Fibroblast of the aortic adventitia (primary cell): Measurements from ENCODE around the gene ARHGAP11A. TPM values are rescaled to one million over a fixed set of nuclear protein-coding genes. Genes with fewer than 3 reads are reported as not detected.
"Not testable (repeated sequence)": the region's sequence is repeated elsewhere in the genome, so short reads cannot be mapped to it uniquely, and the experiment has no call there.

Experiments used
- DNase-seq: peaks from one replicate; pipeline ENCODE4 v3.0.0-alpha.2; 2010; ENCODE audit warnings: low read depth
- H3K4me3 ChIP-seq: 2 replicates; pipeline ENCODE4 v1.5.1; 2011; ENCODE audit warnings: low read depth, mild to moderate bottlenecking, control low read depth, low read length, moderate library complexity
- total RNA-seq: library from RNA; depleted of rRNA; stranded (reverse); fragments of >200 nt; gene quantifications from 2 replicates; pipeline ENCODE4 v1.2.3, GENCODE V29; 2012; ENCODE audit warnings: low replicate concordance
- TF ChIP-seq, protein P1 (sequence below): IDR thresholded peaks from 2 replicates; pipeline ENCODE4 v1.5.1; 2011; ENCODE audit warnings: mild to moderate bottlenecking, low read length, control low read depth, inconsistent platforms; ENCODE audit not compliant: insufficient read depth

ARHGAP11A gene
- 10.1 and 33.9 TPM in 2 replicates for total RNA-seq

DNA sequence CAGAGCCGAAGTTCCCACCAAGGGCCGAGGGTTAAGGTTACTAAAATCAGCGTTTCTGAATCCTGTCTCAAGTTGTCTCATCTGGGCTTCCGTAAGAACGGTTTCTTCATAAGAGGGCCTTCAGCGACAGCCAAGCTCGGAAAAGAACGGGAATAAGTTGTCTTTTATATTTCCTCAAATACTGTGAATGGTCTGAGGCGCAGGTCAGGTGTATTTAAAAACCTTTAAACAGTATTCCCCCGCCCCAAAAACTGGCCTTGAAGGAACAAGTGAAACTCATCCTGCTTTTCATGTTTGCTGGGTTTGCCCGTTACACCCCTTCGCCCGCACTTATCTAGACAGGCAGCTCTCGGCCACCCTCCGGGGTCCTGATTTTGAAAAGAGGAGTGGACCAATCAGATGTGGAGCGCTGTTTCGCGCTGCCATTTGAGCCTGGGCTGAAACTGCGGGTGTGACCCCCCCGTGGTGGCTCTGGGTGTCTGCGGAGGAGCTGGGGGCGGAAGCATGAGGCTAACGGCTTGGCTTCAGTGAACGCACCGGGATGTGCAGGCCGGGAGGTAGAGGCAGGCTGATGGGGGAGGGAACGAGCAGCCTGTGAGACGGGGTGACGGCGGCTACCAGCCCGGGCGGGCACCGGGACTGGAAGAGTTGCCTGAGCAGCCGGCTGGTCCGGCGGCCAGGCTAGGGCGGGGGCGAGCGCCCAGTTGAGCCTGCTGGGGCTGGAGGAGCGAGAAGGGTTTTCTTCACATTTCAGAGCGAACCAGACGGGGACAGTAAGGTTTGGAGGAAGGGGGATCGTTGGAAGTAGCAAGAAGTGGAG lies at the start of gene ARHGAP11A:
TSS of gene ARHGAP11A (plus strand) at position 454 of the 820 bp plus-strand sequence. CDS start 708 bp downstream, outside the sequence.
- TF ChIP-seq, protein P1, sequence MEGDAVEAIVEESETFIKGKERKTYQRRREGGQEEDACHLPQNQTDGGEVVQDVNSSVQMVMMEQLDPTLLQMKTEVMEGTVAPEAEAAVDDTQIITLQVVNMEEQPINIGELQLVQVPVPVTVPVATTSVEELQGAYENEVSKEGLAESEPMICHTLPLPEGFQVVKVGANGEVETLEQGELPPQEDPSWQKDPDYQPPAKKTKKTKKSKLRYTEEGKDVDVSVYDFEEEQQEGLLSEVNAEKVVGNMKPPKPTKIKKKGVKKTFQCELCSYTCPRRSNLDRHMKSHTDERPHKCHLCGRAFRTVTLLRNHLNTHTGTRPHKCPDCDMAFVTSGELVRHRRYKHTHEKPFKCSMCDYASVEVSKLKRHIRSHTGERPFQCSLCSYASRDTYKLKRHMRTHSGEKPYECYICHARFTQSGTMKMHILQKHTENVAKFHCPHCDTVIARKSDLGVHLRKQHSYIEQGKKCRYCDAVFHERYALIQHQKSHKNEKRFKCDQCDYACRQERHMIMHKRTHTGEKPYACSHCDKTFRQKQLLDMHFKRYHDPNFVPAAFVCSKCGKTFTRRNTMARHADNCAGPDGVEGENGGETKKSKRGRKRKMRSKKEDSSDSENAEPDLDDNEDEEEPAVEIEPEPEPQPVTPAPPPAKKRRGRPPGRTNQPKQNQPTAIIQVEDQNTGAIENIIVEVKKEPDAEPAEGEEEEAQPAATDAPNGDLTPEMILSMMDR = peak; percentile 11
- peak; percentile 98 for DNase-seq
- H3K4me3 ChIP-seq = peak within 1 kb of the TSS; percentile 72

DNA sequence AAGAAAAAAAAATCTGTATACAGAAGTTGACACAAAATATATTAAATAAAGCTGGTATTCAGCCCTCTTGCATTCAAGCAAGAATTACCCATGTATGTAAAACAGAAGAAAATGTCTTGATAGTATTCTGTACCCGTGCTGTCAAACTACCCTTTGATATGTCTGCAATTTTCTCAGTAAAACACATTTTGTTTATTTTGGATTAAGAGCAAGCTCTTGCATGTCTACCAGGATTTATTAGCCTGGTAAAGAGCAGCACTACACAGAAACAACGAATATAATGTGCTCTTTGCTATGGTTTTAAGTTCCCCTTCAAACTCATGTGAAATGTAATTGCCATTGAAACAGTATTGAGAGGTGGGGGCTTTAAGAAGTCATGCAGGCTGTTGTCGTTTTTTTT lies 46.3 kb upstream of the ARHGAP11A start:
- DNase-seq, H3K4me3 ChIP-seq: not testable (repeated sequence)

DNA sequence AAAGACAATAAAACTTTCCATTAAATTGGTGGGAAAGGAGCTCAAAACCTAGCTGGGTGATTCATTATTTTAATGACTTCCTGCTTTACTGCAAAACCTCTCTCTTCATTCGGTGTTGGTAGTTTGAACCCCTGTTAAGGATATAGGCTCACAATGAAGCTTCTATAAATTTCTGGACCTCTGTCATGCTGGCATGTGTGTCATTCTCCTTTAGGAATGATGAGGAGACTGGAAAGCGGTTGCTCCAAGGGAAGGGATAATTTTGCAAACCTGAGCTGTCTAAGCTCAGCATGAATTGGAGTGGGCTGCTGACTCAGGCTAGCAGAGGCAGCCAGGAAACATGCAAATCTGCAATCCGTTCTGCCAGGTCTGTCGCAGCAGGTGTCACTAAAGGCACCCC lies 36.8 kb upstream of the ARHGAP11A start:
- DNase-seq, H3K4me3 ChIP-seq: not testable (repeated sequence)

GRCh38 chr15:32585844-32586243 lies 29.5 kb upstream of the ARHGAP11A start:
- not testable (repeated sequence) for H3K4me3 ChIP-seq, DNase-seq

- H3K4me3 ChIP-seq, DNase-seq: not testable (repeated sequence)
These were observed 22.2 kb upstream of the ARHGAP11A start, which contains the start of gene GOLGA8N for GRCh38 chr15:32593151-32593550. TSS of gene GOLGA8N (plus strand) at chr15:32593456.

GRCh38 chr15:32609518-32609917 lies 5.8 kb upstream of the ARHGAP11A start:
- H3K4me3 ChIP-seq = not testable (repeated sequence)

DNA sequence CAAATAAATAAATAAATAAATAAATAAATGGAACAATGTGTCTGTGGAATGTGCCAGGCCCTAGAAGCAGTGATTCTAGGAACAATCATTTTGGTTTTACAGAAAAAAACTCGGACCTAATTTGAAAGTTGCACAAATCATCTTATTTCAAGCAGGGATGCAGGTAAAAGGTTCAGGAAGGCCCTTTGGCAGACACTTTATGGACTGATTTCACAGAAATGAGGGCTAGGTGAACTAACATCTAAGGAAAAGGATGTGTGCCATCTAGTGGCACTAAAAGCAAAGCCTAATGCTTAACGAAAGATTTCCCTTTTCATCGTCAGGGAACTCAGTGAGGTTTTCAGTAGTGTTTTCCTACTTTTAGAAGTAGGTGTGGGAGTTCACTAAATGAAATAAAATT lies 4.6 kb upstream of the ARHGAP11A start:
- peak; percentile 67 for DNase-seq
- not testable (repeated sequence) for H3K4me3 ChIP-seq
- TF ChIP-seq, protein P1 = peak; percentile 22

More at GRCh38 chr15:32609518-32609917, 5.8 kb upstream of the ARHGAP11A start:
- not testable (repeated sequence) for DNase-seq

- H3K4me3 ChIP-seq = peak overlapping the region; percentile 72
- not testable (repeated sequence) for DNase-seq
These were observed 623 bp upstream of the ARHGAP11A start for GRCh38 chr15:32614712-32615050.

DNA sequence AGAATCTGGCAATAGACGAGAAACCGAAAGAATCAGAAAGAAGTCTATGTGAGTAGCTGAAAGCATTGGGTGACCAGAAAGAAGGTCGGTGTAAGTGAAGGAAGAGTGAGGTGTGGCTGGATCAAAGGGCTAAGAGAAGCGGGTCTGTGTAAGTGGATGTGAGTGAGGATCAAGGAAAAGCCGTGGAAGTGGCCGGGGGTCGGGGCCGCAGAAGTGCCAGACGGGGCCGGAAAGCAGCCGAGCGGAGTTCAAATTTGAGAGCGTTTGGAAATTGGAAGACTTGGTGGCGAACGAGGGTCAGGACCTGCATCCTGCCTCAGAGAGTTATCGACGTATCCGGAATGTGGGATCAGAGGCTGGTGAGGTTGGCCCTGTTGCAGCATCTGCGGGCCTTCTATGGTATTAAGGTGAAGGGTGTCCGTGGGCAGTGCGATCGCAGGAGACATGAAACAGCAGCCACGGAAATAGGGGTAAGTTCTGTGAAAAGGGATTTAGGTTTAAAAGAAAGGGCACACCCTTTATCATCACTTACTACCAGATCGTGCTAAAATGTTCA lies 645 bp downstream of the ARHGAP11A start:
- H3K4me3 ChIP-seq = peak overlapping the region; percentile 72
- not testable (repeated sequence) for DNase-seq

DNA sequence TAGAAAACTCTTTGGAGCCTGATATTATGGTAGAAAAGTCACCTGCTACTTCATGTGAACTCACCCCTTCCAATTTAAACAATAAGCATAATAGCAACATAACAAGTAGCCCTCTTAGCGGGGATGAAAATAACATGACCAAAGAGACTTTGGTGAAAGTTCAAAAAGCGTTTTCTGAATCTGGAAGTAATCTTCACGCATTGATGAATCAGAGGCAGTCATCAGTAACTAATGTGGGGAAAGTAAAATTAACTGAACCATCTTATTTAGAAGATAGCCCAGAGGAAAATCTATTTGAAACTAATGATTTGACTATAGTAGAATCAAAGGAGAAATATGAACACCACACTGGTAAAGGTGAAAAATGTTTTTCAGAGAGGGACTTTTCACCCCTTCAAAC lies 21.1 kb downstream of the ARHGAP11A start:
- no peak overlapping the region for H3K4me3 ChIP-seq
- DNase-seq = no peak
- TF ChIP-seq, protein P1 = no peak
